Measurements from ENCODE around the gene SMIM13. TPM values are rescaled to one million over a fixed set of nuclear protein-coding genes. Genes with fewer than 3 reads are reported as not detected.
A peak's percentile ranks its signal among the peaks of the same experiment; 100 is the strongest.

Gene SMIM13
- total RNA-seq, 1 donor from 2014 or later = 24.2 TPM

DNA sequence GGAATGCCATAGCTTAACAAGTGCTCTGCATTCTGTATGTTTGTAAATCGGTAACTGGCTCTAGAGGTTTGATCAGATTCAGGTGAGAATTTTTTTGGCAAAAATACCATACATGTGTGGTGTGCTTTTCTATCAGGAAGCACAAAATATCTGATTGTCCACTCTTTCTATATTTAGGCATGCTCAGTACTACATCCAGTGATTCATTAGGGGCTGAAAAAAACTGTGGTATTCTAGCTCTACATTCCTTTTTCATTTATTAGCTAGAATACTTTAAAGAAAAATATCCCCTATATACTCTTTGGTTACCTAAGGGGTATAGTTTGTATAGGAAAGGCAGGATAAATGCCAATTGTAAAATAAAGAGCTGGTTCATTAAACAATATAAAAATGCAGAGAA, 38.9 kb upstream of the SMIM13 start:
- no peak overlapping the region for H2AFZ ChIP-seq (ENCODE audit: low read depth, low read length)
- Mint-ChIP-seq H3K4me1 (ENCODE audit: low read depth, unreplicated experiment) (peaks cover 14% of the 10 kb centered on the region), H3K36me3 (ENCODE audit: low read depth, unreplicated experiment) (no peaks in the 10 kb centered on the region), H3K9me3 (ENCODE audit: unreplicated experiment) (no peaks in the 10 kb centered on the region), H3K27me3 (ENCODE audit: low read depth, unreplicated experiment) (no peaks in the 10 kb centered on the region), H3K4me3 (ENCODE audit: unreplicated experiment) (no peak overlapping the region), H3K27ac (ENCODE audit: unreplicated experiment) (peak overlapping the region; percentile 45)
- H3K4me2 ChIP-seq (ENCODE audit: low read length) = no peak overlapping the region
- FAIRE-seq (no peak), DNase-seq (ENCODE audit: low read depth) (peak; percentile 46)
- H3K79me2 ChIP-seq (ENCODE audit: insufficient read depth, low read length) = no peaks in the 10 kb centered on the region
- TF ChIP-seq EZH2 (IDR thresholded peaks at IDR 0.05; ENCODE audit: insufficient read depth, low read length) = no peak
- TF ChIP-seq, protein P1, sequence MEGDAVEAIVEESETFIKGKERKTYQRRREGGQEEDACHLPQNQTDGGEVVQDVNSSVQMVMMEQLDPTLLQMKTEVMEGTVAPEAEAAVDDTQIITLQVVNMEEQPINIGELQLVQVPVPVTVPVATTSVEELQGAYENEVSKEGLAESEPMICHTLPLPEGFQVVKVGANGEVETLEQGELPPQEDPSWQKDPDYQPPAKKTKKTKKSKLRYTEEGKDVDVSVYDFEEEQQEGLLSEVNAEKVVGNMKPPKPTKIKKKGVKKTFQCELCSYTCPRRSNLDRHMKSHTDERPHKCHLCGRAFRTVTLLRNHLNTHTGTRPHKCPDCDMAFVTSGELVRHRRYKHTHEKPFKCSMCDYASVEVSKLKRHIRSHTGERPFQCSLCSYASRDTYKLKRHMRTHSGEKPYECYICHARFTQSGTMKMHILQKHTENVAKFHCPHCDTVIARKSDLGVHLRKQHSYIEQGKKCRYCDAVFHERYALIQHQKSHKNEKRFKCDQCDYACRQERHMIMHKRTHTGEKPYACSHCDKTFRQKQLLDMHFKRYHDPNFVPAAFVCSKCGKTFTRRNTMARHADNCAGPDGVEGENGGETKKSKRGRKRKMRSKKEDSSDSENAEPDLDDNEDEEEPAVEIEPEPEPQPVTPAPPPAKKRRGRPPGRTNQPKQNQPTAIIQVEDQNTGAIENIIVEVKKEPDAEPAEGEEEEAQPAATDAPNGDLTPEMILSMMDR (IDR thresholded peaks at IDR 0.05; ENCODE audit: insufficient read depth, low read depth, low read length) = no peak
- no peaks in the 10 kb centered on the region for H3K9me3 ChIP-seq (ENCODE audit: insufficient read depth, low read depth, low read length)
- no peaks in the 10 kb centered on the region for H4K20me1 ChIP-seq (ENCODE audit: insufficient read depth, low read length)
- H3K27ac ChIP-seq (ENCODE audit: low read depth, low read length) = no peak overlapping the region
- H3K4me3 ChIP-seq (ENCODE audit: insufficient read depth, low read depth, low read length) = no peak overlapping the region
- no peaks in the 10 kb centered on the region for H3K4me1 ChIP-seq (ENCODE audit: insufficient read depth, low read length)
- no peak overlapping the region for H3K9ac ChIP-seq (ENCODE audit: low read length)
- H3K27me3 ChIP-seq (ENCODE audit: insufficient read depth, low read length) = no peaks in the 10 kb centered on the region
- H3K36me3 ChIP-seq (ENCODE audit: insufficient read depth, low read length) = no peaks in the 10 kb centered on the region

DNA sequence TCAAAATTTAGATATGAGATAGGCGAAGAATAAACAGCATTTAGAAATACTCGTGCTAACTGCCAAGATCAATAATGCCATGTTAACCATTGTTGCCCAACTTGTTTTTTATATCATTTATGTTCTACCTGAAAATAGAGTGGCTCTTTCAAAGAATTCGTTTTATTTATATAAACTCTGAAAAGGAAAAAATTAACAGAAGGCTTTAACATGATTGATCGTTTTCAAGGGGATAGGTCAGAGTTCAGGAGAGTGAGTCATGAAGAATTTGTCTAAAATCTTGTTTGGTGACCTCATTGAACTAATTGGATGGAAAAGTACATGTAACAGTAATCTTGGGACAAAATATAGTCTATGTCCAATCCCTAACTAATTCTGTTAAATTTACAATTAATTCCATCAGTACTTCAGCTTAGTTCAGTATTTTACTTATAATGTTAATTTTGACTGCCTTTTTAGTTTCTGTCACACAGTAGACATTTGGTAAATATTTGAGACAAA, 38.5 kb upstream of the SMIM13 start:
- Mint-ChIP-seq H3K27me3 (ENCODE audit: low read depth, unreplicated experiment) (no peaks in the 10 kb centered on the region), H3K9me3 (ENCODE audit: unreplicated experiment) (no peaks in the 10 kb centered on the region), H3K4me3 (ENCODE audit: unreplicated experiment) (no peak overlapping the region), H3K27ac (ENCODE audit: unreplicated experiment) (peak overlapping the region; percentile 45), H3K36me3 (ENCODE audit: low read depth, unreplicated experiment) (no peaks in the 10 kb centered on the region), H3K4me1 (ENCODE audit: low read depth, unreplicated experiment) (peaks cover 14% of the 10 kb centered on the region)
- Histone ChIP-seq H3K36me3 (ENCODE audit: insufficient read depth, low read length) (no peaks in the 10 kb centered on the region), H3K4me1 (ENCODE audit: insufficient read depth, low read length) (no peaks in the 10 kb centered on the region), H3K27me3 (ENCODE audit: insufficient read depth, low read length) (no peaks in the 10 kb centered on the region), H2AFZ (ENCODE audit: low read depth, low read length) (no peak overlapping the region), H4K20me1 (ENCODE audit: insufficient read depth, low read length) (no peaks in the 10 kb centered on the region), H3K4me3 (ENCODE audit: insufficient read depth, low read depth, low read length) (no peak overlapping the region), H3K9me3 (ENCODE audit: insufficient read depth, low read depth, low read length) (no peaks in the 10 kb centered on the region), H3K27ac (ENCODE audit: low read depth, low read length) (no peak overlapping the region), H3K4me2 (ENCODE audit: low read length) (no peak overlapping the region), H3K9ac (ENCODE audit: low read length) (no peak overlapping the region), H3K79me2 (ENCODE audit: insufficient read depth, low read length) (no peaks in the 10 kb centered on the region)
- DNase-seq (ENCODE audit: low read depth) = peak; percentile 51
- TF ChIP-seq, protein P1 (IDR thresholded peaks at IDR 0.05; ENCODE audit: insufficient read depth, low read depth, low read length) = no peak
- TF ChIP-seq EZH2 (IDR thresholded peaks at IDR 0.05; ENCODE audit: insufficient read depth, low read length) = no peak
- no peak for FAIRE-seq

DNA sequence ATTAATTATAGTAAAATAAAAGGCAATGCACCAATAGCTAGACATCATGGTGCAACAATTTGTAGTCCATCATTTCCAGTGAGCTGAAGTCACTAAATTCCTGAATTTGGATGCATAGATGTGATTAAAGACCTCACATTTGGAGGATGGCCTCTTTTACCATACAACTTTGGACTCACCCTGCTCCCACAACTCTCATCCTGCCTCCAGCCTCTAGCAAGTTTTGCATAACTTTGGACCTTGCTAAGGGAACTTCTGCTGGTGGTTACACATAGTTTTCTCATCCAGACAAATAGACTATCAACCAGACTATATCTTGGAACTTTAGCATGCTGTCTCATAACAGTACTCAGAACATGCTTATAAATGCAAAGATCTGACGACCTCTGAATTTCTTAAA, 36.8 kb upstream of the SMIM13 start:
- Histone ChIP-seq H3K9ac (ENCODE audit: low read length) (no peak overlapping the region), H2AFZ (ENCODE audit: low read depth, low read length) (no peak overlapping the region), H3K4me2 (ENCODE audit: low read length) (no peak overlapping the region), H3K9me3 (ENCODE audit: insufficient read depth, low read depth, low read length) (no peaks in the 10 kb centered on the region), H3K4me3 (ENCODE audit: insufficient read depth, low read depth, low read length) (no peak overlapping the region), H3K27ac (ENCODE audit: low read depth, low read length) (no peak overlapping the region), H3K36me3 (ENCODE audit: insufficient read depth, low read length) (no peaks in the 10 kb centered on the region), H3K79me2 (ENCODE audit: insufficient read depth, low read length) (no peaks in the 10 kb centered on the region), H4K20me1 (ENCODE audit: insufficient read depth, low read length) (no peaks in the 10 kb centered on the region), H3K4me1 (ENCODE audit: insufficient read depth, low read length) (no peaks in the 10 kb centered on the region), H3K27me3 (ENCODE audit: insufficient read depth, low read length) (no peaks in the 10 kb centered on the region)
- Mint-ChIP-seq H3K27ac (ENCODE audit: unreplicated experiment) (no peak overlapping the region), H3K4me3 (ENCODE audit: unreplicated experiment) (no peak overlapping the region), H3K9me3 (ENCODE audit: unreplicated experiment) (no peaks in the 10 kb centered on the region), H3K27me3 (ENCODE audit: low read depth, unreplicated experiment) (no peaks in the 10 kb centered on the region), H3K36me3 (ENCODE audit: low read depth, unreplicated experiment) (no peaks in the 10 kb centered on the region), H3K4me1 (ENCODE audit: low read depth, unreplicated experiment) (peaks cover 11% of the 10 kb centered on the region)
- FAIRE-seq = no peak
- DNase-seq (ENCODE audit: low read depth) = no peak
- TF ChIP-seq EZH2 (IDR thresholded peaks at IDR 0.05; ENCODE audit: insufficient read depth, low read length) = no peak
- TF ChIP-seq, protein P1 (IDR thresholded peaks at IDR 0.05; ENCODE audit: insufficient read depth, low read depth, low read length) = no peak
